HG03378 (cell line): ENCODE measurements around the gene GOLM1.
"Not testable (repeated sequence)": the region's sequence is repeated elsewhere in the genome, so short reads cannot be mapped to it uniquely, and the experiment has no call there.

Experiments
- ATAC-seq: cut with Tn5 transposase; IDR thresholded peaks from one replicate; pipeline ENCODE4 v1.9.1; 2021; ENCODE audit warnings: mild to moderate bottlenecking, moderate library complexity; ENCODE audit not compliant: unreplicated experiment

Gene GOLM1

GRCh38 chr9:86091477-86091876 lies 7.9 kb downstream of the GOLM1 start:
- ATAC-seq: no peak

- no peak for ATAC-seq
Observed at GRCh38 chr9:86082870-86083269, 16.5 kb downstream of the GOLM1 start.

- no peak for ATAC-seq
Observed at GRCh38 chr9:86079865-86080469, 19.4 kb downstream of the GOLM1 start.

GRCh38 chr9:86079421-86079831 lies 19.9 kb downstream of the GOLM1 start:
- ATAC-seq: no peak

DNA sequence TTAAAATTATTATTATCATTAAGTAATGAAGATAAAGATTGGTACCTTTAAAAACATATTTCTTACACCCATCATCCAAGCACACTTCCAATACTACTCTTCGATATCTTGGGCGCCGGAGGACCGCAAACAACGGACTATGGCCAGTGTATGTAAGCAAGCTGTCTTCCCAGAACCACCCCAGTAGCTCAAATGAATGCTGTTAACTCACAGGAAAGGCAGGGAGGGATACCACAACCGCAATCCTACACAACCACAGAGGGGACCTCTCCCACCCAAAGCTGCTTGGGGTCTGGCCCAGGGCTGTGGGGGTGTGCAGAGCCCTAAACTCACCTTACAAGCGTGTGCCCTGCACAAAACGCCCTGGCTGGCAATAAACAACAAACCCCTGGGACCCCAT lies 20.6 kb downstream of the GOLM1 start:
- no peak for ATAC-seq

DNA sequence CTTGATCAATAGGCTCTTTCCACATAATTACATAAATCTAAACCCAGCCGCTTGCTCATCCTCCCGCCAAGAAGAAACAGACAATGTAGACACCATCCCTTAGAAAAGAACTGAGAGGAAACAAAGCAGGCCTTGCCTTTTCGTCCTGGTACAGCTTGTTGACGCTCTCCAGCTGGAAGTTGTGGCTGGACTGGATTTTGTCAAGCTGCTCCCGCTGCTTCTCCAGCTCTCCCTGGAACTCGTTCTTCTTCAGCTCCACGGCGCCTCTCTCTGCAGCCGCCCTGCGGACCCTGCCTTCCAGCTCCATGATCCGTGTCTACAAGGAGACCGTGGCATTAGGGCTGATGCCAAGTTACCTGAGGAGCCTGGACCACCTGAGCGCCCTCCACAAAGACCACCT lies 22.1 kb downstream of the GOLM1 start:
- no peak for ATAC-seq

- no peak for ATAC-seq
Observed at GRCh38 chr9:86075132-86076109, 23.9 kb downstream of the GOLM1 start.

- no peak for ATAC-seq
Observed at GRCh38 chr9:86073839-86074238, 25.5 kb downstream of the GOLM1 start.

GRCh38 chr9:86072394-86072877 lies 26.9 kb downstream of the GOLM1 start:
- no peak for ATAC-seq

DNA sequence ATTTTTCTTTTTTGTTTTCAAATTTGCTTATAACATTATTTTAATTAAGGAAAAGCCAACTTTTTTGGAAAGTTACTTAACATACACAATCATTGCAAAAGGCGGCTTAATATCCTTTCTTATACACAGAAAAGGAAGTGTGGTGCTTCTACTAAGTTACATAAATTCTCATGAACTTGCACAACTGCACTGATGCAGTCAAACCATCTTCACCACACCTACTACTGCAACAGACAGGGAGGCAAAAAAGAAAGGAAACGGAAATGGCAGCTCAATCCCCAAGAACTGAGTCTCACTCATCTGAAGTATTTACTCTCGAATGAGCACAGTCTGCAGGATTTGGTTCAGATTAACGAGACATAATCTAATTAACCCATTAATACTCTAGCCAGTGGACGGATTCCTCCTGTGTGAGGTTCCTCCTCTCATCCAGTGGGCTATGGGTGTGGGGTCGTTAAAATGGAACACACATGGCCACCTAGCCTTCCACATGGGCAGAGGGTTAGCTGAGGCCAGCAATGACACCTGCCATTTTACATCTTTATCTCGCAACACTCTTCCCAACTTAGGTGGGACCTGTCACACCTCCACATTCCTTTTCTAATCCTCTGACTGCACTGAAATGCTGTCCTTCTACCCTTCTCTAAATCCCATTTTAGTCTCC lies 30.0 kb downstream of the GOLM1 start:
- ATAC-seq: no peak

DNA sequence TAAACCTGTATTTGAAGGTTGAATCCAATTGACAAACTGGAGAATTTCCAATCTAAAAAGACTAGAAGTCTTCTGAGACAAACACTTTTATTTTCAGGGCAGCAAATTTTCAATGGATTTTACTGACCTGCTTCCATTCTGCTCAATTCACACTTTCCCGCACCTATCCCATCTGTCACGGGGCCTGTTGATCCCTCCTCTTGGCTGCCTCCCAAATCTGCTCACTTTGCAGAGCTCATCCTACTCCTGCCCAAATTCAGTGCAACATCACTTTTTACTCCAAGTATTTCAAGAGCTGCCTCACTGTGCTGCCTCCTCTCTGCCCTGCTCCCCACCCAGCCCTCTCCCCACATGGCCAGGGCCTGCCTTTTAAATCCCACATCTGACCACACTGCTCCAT lies 35.1 kb downstream of the GOLM1 start:
- ATAC-seq: no peak

GRCh38 chr9:86062845-86063693 lies 36.3 kb downstream of the GOLM1 start:
- ATAC-seq: no peak

DNA sequence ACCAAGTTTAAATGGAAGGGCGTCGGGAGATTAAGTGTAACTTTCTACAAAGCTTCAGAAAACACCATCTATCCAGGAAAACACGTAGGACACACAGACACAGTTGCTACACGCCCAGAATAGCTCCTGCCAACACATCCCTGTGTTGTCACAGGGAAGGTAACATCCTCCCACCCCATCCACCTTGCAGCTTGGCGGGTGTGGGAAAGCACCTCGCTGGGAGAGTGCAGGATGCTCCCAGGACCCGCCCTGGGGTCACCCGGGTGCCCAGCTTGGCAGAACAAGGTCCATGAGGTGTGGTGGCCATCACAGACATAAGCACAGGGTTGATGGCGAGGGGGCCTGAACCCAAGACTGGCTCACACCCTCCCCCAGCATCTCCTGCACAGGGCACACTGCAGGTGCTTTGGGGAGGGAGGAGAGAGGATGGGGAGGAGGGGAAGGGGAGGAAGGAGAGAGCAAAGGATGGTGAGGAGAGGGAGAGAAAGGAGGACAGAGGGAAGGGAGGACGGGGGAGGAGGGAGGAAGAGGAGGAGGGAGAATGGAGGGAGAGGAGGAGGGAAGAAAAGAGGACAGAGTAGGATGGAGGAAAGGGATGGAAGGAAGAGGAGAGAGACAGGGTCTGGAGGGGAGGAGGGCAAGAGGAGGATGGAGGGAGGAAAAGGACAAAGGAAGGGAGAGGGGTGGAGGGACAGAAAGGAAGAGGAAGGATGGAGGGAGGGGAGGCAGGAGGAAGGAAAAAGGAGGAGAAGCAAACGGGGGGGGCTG lies 37.2 kb downstream of the GOLM1 start:
- ATAC-seq: no peak

- ATAC-seq: no peak
Observed at GRCh38 chr9:86057491-86057890, 41.9 kb downstream of the GOLM1 start.

- ATAC-seq: no peak
Observed at GRCh38 chr9:86054695-86055094, 44.7 kb downstream of the GOLM1 start.

DNA sequence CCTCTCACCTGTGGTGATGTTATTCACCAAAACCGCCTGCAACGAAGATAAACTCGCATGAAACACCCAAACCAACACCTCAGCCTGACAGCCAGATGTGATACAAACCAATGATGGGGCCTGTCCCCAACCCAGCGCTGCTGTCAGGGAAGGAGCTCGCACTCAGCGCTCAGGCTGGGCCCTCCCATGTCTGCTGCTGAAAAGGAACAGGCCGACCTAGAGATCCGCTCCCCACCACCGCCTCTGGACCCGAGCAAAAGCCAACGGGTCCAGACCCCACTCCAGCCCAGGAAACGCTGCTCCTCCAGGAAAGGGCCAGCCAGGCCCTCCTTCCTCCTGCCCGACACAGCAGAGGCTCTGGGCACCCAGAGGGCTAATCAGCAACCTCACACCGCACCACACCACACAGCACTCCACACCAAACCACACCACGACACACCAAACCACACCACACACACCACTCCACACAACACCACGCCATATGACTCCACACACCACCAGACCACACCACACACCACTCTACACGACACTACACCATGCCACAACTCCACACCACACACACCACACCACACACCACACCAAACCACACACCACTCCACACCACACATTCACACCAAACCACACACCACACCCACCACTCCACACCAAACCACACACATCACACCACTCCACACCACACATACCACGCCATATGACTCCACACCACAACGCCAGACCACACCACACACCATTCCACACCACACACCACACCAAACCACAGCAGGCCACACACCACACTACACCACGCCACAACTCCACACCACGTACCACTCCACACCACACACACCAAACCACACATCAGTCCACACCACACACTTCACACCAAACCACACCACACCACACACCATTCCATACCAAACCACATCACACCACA lies 46.5 kb downstream of the GOLM1 start:
- ATAC-seq: no peak

DNA sequence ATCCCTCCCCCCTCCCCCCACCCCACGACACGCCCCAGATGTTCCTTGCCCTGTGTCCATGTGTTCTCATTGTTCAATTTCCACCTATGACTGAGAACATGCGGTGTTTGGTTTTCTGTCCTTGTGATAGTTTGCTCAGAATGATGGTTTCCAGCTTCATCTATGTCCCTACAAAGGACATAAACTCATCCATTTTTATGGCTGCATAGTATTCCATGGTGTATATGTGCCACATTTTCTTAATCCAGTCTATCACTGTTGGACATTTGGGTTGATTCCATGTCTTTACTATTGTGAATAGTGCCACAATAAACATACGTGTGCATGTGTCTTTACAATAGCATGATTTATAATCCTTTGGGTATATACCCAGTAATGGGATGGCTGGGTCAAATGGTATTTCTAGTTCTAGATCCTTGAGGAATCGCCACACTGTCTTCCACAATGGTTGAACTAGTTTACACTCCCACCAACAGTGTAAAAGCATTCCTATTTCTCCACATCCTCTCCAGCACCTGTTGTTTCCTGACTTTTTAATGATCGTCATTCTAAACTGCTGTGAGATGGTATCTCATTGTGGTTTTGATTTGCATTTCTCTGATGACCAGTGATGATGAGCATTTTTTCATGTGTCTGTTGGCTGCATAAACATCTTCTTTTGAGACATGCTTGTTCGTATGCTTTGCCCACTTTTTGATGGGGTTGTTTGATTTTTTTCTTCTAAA lies 51.2 kb downstream of the GOLM1 start:
- ATAC-seq: not testable (repeated sequence)

DNA sequence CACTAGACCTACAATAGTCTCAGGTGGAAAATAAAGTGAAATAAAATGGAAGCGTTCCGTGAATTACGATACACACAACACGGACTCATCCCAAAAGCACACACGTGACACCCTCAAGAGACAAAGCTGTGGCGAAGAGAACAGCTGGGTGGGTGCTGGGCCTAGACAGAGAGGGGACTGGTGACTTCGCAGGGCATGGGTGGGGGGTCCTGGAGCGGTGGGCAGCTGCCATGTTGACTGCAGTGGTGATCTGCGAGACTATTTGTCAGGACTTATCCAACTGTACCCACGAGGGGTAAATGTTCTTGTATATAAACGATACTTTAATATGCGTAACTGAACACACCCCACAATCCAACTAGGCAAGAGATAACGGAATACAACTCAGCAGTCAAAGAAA lies 52.0 kb downstream of the GOLM1 start:
- ATAC-seq: no peak
